SK-N-SH treated with all-trans-retinoic acid at 6 μM for 48 hours (cell line): Measurements from ENCODE around the gene FAM174C.
A peak's percentile ranks its signal among the peaks of the same experiment; 100 is the strongest.

Experiments
- ATAC-seq: fragments of 200-7000 bp; cut with Tn5 transposase; 3 replicates; pipeline ENCODE4 v1.9.1; 2020; ENCODE audit warnings: mild to moderate bottlenecking, moderate library complexity
- ARNTL ChIP-seq: fragments of 450-650 bp; formaldehyde crosslinking; IDR thresholded peaks from 2 replicates; pipeline ENCODE4 v1.5.0; 2020; ENCODE audit warnings: low read depth, mild to moderate bottlenecking, moderate library complexity, borderline replicate concordance
- CSDC2 ChIP-seq: fragments of 250-450 bp; sonication (Bioruptor Pico); IDR thresholded peaks from 2 replicates; pipeline ENCODE4 v1.5.0; 2020; ENCODE audit warnings: mild to moderate bottlenecking, moderate library complexity
- GLIS3 ChIP-seq: fragments of 250-450 bp; sonication (Bioruptor Pico); IDR thresholded peaks from 2 replicates; pipeline ENCODE4 v1.5.0; 2020; ENCODE audit warnings: mild to moderate bottlenecking, moderate library complexity
- ISL1 ChIP-seq: fragments of 250-450 bp; sonication (Bioruptor Pico); IDR thresholded peaks from 2 replicates; pipeline ENCODE4 v2.1.2; 2022; ENCODE audit warnings: mild to moderate bottlenecking, moderate library complexity
- PATZ1 ChIP-seq: fragments of 250-450 bp; sonication (Bioruptor Pico); IDR thresholded peaks from 2 replicates; pipeline ENCODE4 v1.8.0; 2020; ENCODE audit warnings: mild to moderate bottlenecking, moderate library complexity, borderline replicate concordance
- POU6F1 ChIP-seq: fragments of 250-450 bp; sonication (Bioruptor Pico); IDR thresholded peaks from 2 replicates; pipeline ENCODE4 v1.8.0; 2021; ENCODE audit warnings: low read depth, mild to moderate bottlenecking, moderate library complexity, borderline replicate concordance
- PPARA ChIP-seq: fragments of 250-450 bp; sonication (Bioruptor Pico); IDR thresholded peaks from 2 replicates; pipeline ENCODE4 v1.5.0; 2020; ENCODE audit warnings: mild to moderate bottlenecking, borderline replicate concordance
- RARB ChIP-seq: fragments of 250-450 bp; sonication (Bioruptor Pico); IDR thresholded peaks from 2 replicates; pipeline ENCODE4 v1.8.0; 2021; ENCODE audit warnings: mild to moderate bottlenecking, moderate library complexity
- SNAI2 ChIP-seq: fragments of 250-450 bp; sonication (Bioruptor Pico); IDR thresholded peaks from 2 replicates; pipeline ENCODE4 v1.5.0; 2020; ENCODE audit warnings: mild to moderate bottlenecking, moderate library complexity
- TCF4 ChIP-seq: fragments of 250-450 bp; sonication (Bioruptor Pico); IDR thresholded peaks from 2 replicates; pipeline ENCODE4 v1.8.0; 2021; ENCODE audit warnings: mild to moderate bottlenecking, moderate library complexity, borderline replicate concordance
- TOX ChIP-seq: fragments of 250-450 bp; sonication (Bioruptor Pico); IDR thresholded peaks from 2 replicates; pipeline ENCODE4 v1.8.0; 2021; ENCODE audit warnings: mild to moderate bottlenecking, moderate library complexity, borderline replicate concordance
- ZC3H10 ChIP-seq: fragments of 250-450 bp; sonication (Bioruptor Pico); IDR thresholded peaks from 2 replicates; pipeline ENCODE4 v1.5.1; 2021; ENCODE audit warnings: mild to moderate bottlenecking, moderate library complexity
- ZFP3 ChIP-seq: fragments of 250-450 bp; sonication (Bioruptor Pico); IDR thresholded peaks from 2 replicates; pipeline ENCODE4 v1.5.0; 2020; ENCODE audit warnings: mild to moderate bottlenecking, moderate library complexity
- ZFP30 ChIP-seq: fragments of 450-650 bp; formaldehyde crosslinking; IDR thresholded peaks from 2 replicates; pipeline ENCODE4 v1.5.0; 2022; ENCODE audit warnings: mild to moderate bottlenecking, moderate library complexity
- ZNF565 ChIP-seq: fragments of 450-650 bp; formaldehyde crosslinking; conservative IDR thresholded peaks from 2 replicates; pipeline ENCODE4 v1.5.0; 2020; ENCODE audit warnings: low read depth, mild to moderate bottlenecking, moderate library complexity
- ZNF70 ChIP-seq: fragments of 450-650 bp; formaldehyde crosslinking; IDR thresholded peaks from 2 replicates; pipeline ENCODE4 v1.5.0; 2020; ENCODE audit warnings: mild to moderate bottlenecking, moderate library complexity
- TF ChIP-seq, protein P1 (sequence below): fragments of 250-450 bp; sonication (Bioruptor Pico); IDR thresholded peaks from 2 replicates; pipeline ENCODE4 v1.5.1; 2021; ENCODE audit warnings: mild to moderate bottlenecking, moderate library complexity
- TF ChIP-seq, protein P2 (sequence below): fragments of 250-450 bp; sonication (Bioruptor Pico); IDR thresholded peaks from 2 replicates; pipeline ENCODE4 v1.5.0; 2020; ENCODE audit warnings: mild to moderate bottlenecking, moderate library complexity

The FAM174C gene

GRCh38 chr19:1249990-1250436 lies 25.3 kb upstream of the FAM174C start:
- no peak for ATAC-seq
- TF ChIP-seq PATZ1 (CRISPR knock-in tag) (0 out of 2 replicates have a peak, but pooled peaks have one; percentile 47), ZFP3 (CRISPR knock-in tag) (no peak)

- no peak for ATAC-seq
- TF ChIP-seq, protein P1, sequence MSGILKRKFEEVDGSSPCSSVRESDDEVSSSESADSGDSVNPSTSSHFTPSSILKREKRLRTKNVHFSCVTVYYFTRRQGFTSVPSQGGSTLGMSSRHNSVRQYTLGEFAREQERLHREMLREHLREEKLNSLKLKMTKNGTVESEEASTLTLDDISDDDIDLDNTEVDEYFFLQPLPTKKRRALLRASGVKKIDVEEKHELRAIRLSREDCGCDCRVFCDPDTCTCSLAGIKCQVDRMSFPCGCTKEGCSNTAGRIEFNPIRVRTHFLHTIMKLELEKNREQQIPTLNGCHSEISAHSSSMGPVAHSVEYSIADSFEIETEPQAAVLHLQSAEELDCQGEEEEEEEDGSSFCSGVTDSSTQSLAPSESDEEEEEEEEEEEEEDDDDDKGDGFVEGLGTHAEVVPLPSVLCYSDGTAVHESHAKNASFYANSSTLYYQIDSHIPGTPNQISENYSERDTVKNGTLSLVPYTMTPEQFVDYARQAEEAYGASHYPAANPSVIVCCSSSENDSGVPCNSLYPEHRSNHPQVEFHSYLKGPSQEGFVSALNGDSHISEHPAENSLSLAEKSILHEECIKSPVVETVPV (CRISPR knock-in tag): no peak
- TF ChIP-seq ISL1 (CRISPR knock-in tag) (no peak), RARB (CRISPR knock-in tag) (no peak), ARNTL (CRISPR knock-in tag) (no peak), TOX (no peak), GLIS3 (CRISPR knock-in tag) (no peak), ZFP3 (CRISPR knock-in tag) (no peak), TCF4 (CRISPR knock-in tag) (no peak), CSDC2 (no peak), ZNF565 (CRISPR knock-in tag) (no peak), PATZ1 (CRISPR knock-in tag) (no peak), ZNF70 (CRISPR knock-in tag) (no peak), PPARA (CRISPR knock-in tag) (no peak), ZC3H10 (CRISPR knock-in tag) (no peak), ZFP30 (CRISPR knock-in tag) (no peak), POU6F1 (no peak), SNAI2 (CRISPR knock-in tag) (no peak)
- TF ChIP-seq, protein P2, sequence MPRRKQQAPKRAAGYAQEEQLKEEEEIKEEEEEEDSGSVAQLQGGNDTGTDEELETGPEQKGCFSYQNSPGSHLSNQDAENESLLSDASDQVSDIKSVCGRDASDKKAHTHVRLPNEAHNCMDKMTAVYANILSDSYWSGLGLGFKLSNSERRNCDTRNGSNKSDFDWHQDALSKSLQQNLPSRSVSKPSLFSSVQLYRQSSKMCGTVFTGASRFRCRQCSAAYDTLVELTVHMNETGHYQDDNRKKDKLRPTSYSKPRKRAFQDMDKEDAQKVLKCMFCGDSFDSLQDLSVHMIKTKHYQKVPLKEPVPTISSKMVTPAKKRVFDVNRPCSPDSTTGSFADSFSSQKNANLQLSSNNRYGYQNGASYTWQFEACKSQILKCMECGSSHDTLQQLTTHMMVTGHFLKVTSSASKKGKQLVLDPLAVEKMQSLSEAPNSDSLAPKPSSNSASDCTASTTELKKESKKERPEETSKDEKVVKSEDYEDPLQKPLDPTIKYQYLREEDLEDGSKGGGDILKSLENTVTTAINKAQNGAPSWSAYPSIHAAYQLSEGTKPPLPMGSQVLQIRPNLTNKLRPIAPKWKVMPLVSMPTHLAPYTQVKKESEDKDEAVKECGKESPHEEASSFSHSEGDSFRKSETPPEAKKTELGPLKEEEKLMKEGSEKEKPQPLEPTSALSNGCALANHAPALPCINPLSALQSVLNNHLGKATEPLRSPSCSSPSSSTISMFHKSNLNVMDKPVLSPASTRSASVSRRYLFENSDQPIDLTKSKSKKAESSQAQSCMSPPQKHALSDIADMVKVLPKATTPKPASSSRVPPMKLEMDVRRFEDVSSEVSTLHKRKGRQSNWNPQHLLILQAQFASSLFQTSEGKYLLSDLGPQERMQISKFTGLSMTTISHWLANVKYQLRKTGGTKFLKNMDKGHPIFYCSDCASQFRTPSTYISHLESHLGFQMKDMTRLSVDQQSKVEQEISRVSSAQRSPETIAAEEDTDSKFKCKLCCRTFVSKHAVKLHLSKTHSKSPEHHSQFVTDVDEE (CRISPR knock-in tag): no peak
These were observed 24.7 kb upstream of the FAM174C start for GRCh38 chr19:1250437-1251260.
